Cardiac septum (tissue), 1 donor: ENCODE results near the gene SLC17A3. TPM values are rescaled to one million over a fixed set of nuclear protein-coding genes. Genes with fewer than 3 reads are reported as not detected.

ENCODE experiments used
- DNase-seq: peaks from one replicate; pipeline ENCODE4 v3.0.0-alpha.2; 2020; ENCODE audit warnings: low spot score
- intact Hi-C: fragments of 100-400 bp; cut with DNase I; formaldehyde crosslinking; loops from one replicate; pipeline ENCODE4 v1.14.0; 2022
- total RNA-seq: library from RNA; stranded (reverse); fragmentation: NEBNext Ultra II Directional; extraction: Animal tissue kit (Norgen Biotek cat#: 25700); gene quantifications from one replicate; pipeline ENCODE4 v1.2.1, GENCODE V29; 2021
- donor health status: DM: no; HTN: no; CAD: no.

SLC17A3 gene
- total RNA-seq, 1 donor from 2014 or later, result not detected

DNA sequence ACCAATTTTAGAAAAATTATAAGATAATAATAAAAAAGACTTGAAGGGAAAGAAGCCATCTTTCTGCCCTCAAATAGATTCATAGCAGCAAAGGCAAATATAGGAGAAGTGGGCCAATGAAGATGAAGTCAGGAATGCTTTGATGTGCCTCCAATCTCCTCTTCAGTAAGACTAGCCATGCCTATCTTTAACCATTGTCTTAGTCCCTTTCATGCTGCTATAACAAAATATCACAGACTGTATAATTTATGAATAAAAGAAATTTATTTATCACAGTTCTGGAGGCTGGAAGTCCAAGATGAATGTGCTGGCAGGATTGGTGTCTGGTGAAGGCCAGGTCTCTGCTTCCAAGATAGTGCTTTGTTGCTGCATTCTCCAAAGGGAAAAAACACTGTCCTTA is 18.8 kb upstream of the SLC17A3 start:
- intact Hi-C loops, result no loop called here
- DNase-seq, result no peak

DNA sequence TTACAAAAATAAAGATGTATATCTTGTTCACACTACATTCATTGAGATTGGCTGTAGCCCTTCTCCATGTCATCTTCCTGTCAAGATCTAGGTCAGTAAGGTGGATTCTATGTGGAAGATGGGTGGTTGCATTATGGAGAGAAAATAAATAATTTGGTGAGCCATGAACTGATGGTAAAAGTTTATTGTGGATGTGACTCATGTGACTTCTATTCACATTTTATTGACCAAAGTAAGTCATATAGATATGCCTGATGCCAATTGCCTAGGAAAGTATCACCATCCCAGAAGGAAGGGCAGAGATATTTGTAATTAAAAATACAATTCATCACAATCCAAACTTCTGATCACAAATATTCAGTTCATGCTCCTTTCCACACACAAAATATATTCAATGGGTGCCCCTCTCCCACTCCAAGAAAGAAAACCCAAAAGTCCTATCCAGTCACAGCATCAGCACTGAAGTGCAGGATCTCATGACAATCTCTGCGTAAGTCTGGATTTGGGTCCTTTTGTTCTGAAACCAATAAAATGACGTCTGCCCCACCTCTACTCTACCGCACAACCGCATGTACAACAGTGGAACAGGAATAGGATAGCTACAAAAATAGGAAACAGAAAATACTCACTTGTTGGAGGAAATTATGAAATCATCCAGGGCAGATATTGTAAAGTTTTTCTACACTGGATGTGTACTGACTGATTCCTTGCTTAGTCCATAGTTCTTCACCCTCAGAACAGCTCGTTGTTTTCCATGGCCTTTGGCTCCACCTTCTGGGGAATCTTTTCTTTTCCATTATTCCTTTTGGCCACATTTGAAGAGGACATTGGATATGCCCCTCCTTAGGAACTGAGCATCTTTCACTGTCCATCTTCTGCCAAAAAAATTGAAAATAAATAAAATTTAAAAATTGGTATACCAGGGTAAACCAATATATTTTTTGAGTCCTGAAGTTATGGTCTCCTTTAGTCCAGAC is 16.1 kb upstream of the SLC17A3 start:
- intact Hi-C loops, result no loop called here
- no peak for DNase-seq

DNA sequence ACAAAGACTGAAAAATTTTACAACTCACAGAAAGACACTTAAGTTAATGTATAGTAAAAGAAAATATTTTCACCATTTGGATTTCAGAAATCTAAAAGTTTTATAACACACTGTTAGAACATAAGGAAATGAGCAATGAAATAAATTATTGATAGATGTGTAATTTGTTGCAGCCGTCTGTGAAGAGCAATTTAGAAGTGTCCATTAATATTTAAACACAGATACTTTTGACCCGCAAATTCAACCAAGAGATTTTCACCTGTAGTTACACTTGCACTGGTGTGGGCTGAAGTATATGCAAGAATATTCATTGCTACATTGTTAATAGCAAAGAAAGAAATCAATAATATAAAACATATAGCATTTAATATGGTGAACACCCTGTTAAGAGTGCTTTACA is 14.6 kb upstream of the SLC17A3 start:
- intact Hi-C loops, result no loop called here
- no peak for DNase-seq

DNA sequence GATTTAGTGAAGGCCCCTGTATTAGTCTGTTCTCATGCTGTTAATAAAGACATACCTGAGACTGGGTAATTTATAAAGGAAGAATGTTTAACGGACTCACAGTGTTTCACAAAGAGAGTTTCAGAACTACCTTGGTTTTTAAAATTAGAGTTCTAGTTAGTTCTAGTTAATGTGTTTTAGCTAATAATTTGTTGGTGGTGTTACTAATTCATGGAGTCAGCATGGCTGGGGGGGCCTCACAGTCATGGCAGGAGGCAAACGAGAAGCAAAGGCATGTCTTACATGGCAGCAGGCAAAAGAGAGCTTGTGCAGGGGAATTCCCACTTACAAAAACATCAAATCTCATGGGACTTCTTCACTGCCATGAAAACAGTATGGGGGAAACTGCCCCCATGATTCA is 12.0 kb upstream of the SLC17A3 start:
- intact Hi-C loops, result no loop called here
- DNase-seq, result no peak

DNA sequence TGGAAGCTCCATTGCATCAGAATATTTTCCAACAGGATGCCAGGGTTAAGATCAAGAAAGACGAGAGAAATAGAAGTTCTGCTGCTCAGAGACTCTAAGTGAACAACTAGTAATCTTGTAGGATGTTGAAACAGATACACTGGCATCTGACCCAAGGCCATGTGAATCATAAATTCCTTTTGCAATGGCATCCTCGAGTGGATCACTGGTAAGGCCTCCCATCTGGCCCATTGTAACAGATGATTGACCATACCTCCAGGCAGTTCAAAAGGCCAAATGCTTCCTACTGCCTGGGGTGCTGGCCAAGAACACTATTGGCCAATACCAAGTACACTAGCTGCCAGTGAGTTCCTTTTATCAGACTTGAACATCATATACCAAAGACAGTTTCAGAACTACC is 9.9 kb upstream of the SLC17A3 start:
- intact Hi-C loops, result no loop called here
- no peak for DNase-seq

DNA sequence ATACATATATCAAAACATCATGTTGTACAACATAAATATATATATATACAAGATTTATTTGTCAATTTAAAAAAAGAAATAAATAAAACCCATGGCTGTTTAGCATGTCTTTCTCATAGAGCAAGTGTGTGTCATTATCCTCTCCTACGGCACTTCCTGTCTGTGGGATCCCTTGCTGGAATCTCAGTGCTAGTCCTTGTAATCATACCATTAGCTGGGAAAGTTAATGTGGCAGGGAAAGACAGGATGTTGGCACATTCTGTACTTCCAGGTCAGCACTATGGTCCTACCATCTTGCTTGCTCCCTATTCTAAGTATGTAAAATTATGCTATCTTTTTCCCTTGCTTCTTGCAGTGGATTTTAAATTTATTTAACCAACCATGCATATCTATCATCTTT is 9.5 kb upstream of the SLC17A3 start:
- intact Hi-C loops, result no loop called here
- no peak for DNase-seq

DNA sequence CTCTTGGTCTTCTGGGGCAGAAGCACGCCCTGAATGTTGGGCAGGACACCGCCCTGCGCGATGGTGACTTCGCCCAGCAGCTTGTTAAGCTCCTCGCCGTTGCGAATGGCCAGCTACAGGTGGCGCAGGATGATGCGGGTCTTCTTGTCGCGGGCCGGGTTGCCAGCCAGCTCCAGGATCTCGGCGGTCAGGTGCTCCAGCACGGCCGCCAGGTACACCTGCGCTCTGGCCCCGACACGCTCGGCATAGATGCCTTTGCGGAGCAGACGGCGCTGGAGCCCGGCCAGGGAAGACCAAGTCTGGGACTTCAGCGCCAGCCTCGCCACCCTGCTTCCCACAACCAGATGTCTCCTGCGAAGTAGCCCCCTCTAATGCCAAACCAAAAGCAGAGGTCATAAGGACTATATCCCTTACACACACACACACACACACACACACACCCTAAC is 8.0 kb upstream of the SLC17A3 start:
- DNase-seq, result no peak
- intact Hi-C loops, result no loop called here

DNA sequence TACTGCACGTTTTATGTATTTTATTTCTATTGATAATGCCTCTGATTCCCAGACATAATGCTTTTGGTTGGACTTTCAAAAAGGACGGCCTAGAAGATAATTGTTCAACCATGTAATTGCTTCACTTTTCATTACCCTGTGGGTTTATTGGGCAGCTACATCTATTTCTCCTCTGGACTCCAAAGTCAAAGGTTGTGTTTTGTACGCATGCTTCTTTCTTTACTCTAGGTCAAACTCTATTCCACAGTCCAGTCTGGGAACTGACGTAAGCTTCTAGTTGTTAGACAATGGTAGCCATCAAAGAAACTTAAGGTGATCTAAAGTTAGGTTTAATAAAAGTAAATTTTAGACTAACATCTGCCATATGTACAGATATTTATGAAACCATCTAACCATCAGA is 6.6 kb upstream of the SLC17A3 start:
- DNase-seq, result no peak
- intact Hi-C loops, result no loop called here

DNA sequence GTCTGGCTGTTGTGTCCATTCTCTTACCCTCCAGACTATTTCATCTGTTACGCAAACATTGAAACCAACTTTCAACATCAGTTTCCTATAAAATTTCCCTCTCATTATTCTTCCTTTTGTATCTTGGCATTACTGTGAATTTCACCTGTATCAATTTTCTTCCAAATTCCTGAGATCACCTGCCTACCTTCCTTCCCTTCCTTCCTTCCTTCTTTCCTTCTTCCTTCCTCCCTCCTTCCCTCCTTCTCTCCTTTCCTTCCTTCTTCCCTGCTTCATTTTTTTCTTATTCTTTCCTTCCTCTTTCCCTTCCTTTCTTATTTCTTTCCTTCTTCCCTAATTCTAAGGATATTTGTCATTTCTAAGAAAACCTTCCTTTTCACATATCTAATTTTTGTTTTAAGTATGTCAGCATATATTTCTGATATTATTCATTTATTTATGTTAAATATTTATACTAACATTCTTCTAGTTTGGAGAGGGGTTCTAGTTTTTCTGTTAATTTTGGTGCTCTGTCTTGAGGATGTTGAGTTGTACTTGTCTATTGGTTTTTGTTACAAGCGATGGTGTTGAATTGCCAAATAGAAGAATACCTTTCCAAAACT is 4.8 kb upstream of the SLC17A3 start:
- DNase-seq, result no peak
- intact Hi-C loops, result no loop called here

DNA sequence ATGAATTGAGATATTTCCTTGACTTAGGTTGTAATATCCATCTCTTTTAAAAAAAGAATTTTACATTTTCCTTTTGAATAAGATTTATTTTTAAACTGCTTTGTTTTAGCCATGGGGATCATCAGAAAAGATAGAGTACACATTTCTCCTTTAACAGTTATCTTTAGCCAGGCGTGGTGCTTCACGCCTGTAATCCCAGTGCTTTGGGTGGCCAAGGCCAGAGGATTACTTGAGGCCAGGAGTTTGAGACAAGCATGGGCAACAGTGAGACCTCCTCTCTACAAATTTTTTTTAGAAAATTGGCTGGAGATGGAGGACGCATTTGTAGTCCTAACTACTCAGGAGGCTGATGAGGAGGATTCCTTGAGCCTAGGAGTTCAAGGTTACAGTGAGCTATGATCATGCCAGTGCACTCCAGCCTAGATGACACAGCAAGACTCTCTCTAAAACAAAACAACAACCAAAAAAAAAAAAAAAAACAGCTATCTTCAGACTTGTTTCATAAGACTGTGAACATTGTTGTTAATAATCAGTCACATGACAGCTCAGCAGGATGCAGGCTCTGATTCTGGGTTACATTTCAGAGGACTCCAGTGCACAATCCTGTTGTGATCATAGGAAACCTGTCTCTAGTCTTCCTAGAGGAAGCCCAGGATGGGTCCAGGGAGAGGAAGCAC is 2.0 kb upstream of the SLC17A3 start:
- intact Hi-C loops, result no loop called here
- DNase-seq, result no peak

DNA sequence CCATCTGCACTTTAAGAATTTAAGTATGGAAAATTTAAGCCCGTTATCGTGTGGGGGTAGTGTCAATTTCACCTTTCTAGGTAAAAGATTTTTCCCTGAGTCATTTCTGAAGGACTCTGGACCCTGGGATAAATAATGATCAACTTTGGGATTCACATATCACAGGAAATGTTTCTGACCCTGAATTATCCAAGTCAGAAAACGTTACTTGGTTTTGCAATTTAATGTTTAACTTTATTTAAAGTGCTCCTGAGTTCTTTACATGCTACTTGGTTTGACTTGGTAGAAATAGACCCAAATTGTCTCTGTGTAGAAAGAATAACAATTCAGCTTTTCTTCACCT is 1.5 kb upstream of the SLC17A3 start:
- intact Hi-C loops, result no loop called here

DNA sequence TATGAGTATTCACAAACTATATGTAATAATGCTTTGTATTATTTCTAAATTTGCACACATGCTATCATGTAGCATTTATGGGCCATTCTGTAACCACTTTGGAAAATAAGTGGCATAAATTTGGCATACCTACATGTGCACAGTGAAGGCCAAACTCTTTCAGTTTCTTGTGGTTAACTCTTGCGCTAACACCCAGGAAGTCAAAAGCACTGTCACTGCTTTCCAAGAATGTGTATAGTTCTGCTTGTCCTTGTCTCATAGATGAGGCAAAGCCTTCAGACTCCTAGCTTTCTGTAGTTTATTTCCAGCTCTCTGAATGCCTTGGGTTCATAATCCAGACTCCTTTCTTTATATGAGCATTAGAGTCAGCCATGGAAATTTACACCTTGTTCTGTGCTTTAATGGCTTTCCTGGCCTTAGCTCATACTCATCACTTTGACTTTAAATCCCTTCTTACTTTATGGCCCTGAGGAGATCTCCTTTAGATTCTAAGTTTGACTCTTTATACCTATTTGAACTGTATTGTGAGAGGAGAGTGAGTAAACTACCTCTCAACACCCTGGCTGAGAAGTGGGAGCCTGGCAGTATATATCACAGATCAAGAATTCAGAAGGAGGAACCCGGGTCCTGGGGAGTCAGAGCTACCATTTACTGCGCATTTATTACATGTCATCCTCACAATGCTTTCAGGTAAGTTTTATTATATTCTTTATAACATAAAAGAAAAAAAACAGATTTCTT is 949 bp upstream of the SLC17A3 start:
- DNase-seq, result no peak

More for the DNA sequence above, 1.5 kb upstream of the SLC17A3 start:
- no peak for DNase-seq

DNA sequence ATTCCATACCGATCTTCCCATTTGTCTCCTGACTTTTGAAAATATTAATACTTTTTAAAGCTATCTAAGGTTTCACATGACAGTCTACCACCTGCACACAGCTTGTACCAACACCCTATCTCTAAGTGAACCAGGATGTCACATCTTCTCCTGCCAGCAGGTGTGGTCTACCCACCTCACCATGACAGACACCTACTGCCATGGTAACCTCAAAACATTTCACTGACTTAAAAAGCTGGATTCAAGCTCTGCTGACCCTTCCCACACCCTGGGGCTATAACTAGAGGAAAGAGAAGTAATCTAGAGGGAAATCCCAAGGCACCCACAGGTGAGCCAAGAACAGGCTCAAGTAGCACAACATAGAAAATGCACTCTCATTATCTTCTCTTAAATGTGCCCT is 1.2 kb downstream of the SLC17A3 start:
- intact Hi-C loops, result no loop called here
- DNase-seq, result no peak

More for the DNA sequence above, 949 bp upstream of the SLC17A3 start:
- intact Hi-C loops, result no loop called here

DNA sequence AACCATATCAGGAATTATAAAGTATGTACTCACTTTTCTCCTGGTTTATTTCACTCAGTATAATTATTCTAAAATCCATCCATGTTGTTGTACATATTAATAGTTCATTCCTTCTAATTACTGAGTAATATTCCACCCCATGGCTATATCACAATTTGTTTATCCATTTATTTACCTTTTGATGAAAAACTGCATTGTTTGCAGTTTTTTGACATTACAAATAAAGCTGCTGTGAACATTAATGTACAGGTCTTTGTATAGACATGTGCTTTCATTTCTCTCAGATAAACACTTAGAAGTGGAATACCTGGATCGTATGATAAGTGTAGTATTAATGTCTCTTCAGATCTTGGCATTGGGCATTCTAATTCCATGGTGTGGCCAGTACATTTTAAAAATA is 4.2 kb downstream of the SLC17A3 start:
- no peak for DNase-seq
- intact Hi-C loops, result no loop called here

DNA sequence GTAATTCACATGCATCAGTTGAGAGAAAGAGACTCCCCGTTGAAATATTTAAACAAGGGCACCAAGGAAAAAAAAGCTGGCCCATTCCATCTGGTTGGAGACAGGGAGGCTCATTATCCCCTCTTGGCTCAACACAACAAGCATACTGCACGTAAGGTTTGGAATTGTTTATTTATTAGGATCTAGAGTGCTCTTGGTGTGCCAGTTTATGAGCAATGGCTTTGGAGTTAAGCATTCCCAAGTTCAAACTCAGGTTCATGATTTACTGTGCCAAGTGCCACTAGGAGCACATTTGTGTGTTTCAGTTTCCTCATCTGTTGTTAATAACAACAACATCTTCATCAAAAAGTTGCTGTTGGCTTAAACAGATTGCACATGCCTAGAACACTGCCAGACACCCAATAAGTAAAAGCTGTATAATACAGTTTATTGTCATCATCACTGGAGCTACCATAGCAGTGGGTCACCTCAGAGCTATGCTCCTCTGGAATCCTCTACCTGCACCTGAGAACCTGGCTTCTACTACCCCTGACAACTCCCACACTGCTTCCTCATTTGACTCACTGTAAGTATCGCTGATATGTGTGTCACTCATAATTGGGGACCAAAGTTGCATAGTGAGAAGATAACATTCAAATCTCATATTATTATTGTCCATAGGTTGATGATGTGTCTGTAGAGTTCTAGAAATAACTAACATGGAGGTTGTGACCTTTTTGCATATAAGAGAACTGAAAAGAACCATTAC is 5.4 kb downstream of the SLC17A3 start:
- DNase-seq, result no peak
- intact Hi-C loops, result no loop called here

DNA sequence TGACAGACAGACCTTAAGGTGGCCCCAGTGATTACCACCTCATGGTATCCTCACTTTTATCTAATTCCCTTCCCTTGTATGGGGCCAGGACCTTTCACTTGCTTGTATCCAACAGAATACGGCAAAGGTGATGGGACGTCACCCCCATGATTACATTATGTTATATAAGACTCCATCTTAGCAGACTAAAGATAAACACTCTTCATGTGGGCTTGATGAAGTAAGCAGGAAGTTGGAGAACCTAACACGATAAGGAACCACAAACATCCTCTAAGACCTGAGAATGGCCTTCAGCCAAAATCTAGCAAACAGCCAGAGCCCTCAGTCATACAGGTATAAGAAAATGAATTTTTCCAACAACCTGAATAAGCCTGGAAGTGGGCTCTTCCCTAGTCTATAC is 8.0 kb downstream of the SLC17A3 start:
- intact Hi-C loops, result no loop called here

DNA sequence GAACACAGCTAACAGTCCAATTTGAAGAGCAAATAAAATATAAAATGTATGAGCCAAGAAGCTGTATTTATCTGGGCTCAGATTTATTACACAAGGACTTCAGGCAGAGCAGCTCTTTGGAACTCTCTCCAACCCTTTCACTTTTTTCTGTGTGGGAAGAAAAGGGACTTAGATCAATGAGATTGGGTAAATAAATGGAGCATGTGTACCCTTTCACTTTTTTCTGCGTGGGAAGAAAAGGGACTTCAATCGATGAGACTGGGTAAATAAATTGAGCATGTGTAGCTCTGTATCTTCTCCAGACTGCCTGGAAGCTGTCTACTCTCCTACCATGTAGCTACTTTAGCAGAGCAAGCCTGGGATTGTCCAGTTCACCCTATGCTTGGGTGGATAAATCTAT is 10.7 kb downstream of the SLC17A3 start:
- DNase-seq, result no peak
- intact Hi-C loops, result no loop called here

More for the DNA sequence above, 8.0 kb downstream of the SLC17A3 start:
- no peak for DNase-seq

DNA sequence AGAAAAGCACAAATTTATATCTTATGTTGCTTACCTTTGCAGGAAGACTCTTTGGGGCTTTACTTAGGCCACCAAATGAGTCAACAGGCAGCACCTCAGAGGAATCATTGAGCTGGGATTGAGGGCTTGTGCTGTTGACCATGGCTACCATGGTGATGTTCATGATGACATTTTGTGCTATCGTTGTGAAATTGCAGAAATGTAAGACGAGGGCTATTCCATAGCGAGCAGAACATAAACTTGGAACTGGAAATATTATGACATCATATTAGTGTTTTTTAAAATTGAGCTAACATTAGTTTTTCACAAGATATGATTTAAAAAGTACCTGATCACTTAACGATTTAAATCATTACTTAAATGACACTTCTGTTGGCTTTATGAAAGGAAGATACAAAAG is 11.8 kb downstream of the SLC17A3 start:
- intact Hi-C loops, result no loop called here
- no peak for DNase-seq

DNA sequence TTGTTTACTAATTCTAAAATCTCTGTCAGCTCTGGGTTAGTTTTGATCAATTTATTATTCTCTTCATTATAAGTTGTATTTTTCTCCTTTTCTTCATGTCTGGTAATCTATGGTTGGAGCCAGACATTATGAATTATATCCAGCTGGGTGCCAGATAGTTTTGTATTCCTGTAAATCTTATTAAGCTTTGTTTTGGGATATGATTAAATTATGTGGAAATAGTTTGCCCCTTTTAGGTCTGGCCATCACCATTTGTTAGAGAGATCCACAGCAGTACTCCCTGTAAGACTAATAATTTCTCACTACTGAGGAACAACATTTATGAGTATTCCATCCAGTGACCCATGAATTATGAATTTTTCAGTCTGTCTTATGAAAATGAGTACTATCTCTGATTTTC is 21.3 kb downstream of the SLC17A3 start:
- DNase-seq, result no peak
- intact Hi-C loops, result no loop called here
